WI38 (cell line): ENCODE measurements around the gene ELOA.

Experiments
- H3K4me3 ChIP-seq: 2 replicates; pipeline ENCODE4 v1.5.1; 2011; ENCODE audit warnings: low read depth, mild to moderate bottlenecking, control low read depth, low read length
- TF ChIP-seq, protein P1 (sequence below): IDR thresholded peaks from 2 replicates; pipeline ENCODE4 v1.5.1; 2012; ENCODE audit warnings: low read depth, mild to moderate bottlenecking, control low read depth, low read length

Gene ELOA

GRCh38 chr1:23787701-23788100 is 44.4 kb downstream of the ELOA start:
- TF ChIP-seq, protein P1, sequence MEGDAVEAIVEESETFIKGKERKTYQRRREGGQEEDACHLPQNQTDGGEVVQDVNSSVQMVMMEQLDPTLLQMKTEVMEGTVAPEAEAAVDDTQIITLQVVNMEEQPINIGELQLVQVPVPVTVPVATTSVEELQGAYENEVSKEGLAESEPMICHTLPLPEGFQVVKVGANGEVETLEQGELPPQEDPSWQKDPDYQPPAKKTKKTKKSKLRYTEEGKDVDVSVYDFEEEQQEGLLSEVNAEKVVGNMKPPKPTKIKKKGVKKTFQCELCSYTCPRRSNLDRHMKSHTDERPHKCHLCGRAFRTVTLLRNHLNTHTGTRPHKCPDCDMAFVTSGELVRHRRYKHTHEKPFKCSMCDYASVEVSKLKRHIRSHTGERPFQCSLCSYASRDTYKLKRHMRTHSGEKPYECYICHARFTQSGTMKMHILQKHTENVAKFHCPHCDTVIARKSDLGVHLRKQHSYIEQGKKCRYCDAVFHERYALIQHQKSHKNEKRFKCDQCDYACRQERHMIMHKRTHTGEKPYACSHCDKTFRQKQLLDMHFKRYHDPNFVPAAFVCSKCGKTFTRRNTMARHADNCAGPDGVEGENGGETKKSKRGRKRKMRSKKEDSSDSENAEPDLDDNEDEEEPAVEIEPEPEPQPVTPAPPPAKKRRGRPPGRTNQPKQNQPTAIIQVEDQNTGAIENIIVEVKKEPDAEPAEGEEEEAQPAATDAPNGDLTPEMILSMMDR: no peak
- no peak overlapping the region for H3K4me3 ChIP-seq

DNA sequence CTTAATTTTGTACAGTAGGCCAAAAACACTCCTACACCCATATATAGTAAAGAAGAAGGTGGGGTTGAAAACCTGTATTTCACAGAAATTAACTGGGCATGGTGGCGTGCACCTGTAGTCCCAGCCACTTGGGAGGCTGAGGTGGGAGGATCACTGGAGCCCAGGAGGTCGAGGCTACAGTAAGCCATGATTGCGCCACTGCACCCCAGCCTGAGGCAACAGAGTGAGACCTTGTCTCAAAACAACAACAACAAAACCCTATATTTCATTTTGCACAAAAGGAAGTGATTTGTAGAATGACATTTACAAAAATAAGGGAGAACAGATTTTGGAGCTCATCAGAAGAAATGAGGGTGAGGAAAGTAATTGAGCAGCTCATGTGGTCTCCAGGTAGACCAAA is 45.4 kb downstream of the ELOA start:
- TF ChIP-seq, protein P1: no peak
- no peak overlapping the region for H3K4me3 ChIP-seq

- H3K4me3 ChIP-seq: peak within 1 kb of the TSS; percentile 97
- TF ChIP-seq, protein P1: no peak
Measured at GRCh38 chr1:23790696-23791515, 47.6 kb downstream of the ELOA start, which contains the start of gene LYPLA2. LYPLA2 (plus strand) TSS chr1:23791145; CDS start chr1:23792683, 1,538 bp downstream.

GRCh38 chr1:23791516-23792047 is 48.3 kb downstream of the ELOA start:
- peak overlapping the region; percentile 97 for H3K4me3 ChIP-seq
- TF ChIP-seq, protein P1: no peak

DNA sequence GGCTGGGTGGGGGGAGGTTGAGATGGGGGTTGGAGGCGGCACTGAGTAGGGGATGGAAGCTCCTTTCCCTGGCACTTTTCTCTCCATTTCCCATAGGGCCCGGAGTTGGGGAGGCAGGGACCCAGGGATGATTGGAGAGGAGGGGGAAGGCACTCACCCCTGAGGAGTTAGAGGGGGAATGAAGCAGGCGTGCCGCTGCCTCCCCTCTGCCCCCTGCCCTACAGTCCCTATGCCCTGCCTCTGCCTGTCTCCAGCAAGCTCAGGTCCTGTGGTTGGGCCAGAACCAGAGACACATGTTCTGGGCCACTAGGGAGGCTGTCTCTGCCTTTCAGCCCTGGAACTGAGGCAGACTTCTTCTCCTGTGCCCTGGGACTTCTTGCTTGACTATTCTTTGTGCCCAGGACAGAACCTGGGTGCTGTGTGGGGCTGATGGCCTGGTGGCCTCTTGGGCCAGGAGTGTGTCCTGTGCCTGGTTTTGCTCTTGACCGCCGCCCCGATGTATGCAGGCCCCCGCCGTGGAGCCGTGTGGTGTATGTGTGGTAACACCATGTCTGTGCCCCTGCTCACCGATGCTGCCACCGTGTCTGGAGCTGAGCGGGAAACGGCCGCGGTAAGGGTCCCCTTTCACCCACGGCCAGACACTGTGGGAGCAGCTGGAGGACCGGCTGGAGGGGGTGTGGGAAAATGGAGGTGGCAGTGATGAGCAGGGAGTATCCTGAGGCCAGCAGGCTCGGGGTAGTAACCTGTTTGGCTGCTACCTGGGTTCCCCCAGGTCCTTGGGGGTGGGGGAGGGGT is 49.1 kb downstream of the ELOA start:
- TF ChIP-seq, protein P1: no peak
- peak overlapping the region; percentile 97 for H3K4me3 ChIP-seq

GRCh38 chr1:23793018-23793781 is 49.9 kb downstream of the ELOA start:
- no peak overlapping the region for H3K4me3 ChIP-seq
- TF ChIP-seq, protein P1: no peak
